ENCODE measurements around the gene TMEM218.

Gene TMEM218

DNA sequence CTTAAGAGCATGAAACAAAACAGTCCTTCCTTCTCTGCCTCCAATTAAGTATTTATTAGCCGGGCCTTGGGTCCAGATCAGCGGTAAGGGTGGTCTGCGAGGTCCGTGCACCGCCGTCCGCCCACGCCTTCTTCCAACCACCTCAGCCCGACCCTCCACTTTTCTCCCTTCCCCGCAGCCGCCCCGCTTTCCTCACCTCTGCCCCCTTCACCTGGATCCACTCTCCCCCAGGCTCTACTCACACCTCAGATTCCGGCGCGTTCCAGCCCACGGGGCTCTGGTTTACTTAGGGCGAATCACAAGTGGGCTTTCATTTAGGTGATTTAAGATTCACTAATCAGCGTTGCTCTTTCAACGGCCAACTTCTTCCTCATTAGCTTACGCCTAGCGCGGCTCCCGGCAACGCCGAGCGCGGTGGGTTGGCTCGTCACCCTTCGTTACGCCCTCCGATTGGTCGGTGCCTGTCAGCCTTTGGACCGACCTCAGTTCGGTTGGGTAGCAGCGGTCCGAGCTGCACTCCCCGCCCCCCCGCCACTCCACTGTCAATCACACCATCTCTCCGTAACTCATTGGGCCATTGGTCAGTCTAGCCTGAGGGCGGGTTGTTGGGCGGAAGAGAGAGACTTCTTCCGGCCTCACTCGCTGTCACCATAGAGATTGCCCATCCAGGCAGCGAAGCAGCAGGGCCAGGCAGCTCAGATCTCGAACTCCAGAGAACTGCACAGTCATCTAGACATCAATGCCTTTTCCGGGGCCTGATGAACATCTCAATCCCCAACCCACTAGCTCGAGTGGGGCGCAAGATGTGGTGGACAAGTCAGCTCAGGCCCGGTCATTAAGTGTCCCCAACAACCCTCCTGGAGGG is at the start of gene TMEM218:
TSS of gene TMEM218 (minus strand) at position 284 of the 865 bp plus-strand sequence. CDS start 9,385 bp downstream, outside the sequence.
- peak; percentile 99 for DNase-seq

DNA sequence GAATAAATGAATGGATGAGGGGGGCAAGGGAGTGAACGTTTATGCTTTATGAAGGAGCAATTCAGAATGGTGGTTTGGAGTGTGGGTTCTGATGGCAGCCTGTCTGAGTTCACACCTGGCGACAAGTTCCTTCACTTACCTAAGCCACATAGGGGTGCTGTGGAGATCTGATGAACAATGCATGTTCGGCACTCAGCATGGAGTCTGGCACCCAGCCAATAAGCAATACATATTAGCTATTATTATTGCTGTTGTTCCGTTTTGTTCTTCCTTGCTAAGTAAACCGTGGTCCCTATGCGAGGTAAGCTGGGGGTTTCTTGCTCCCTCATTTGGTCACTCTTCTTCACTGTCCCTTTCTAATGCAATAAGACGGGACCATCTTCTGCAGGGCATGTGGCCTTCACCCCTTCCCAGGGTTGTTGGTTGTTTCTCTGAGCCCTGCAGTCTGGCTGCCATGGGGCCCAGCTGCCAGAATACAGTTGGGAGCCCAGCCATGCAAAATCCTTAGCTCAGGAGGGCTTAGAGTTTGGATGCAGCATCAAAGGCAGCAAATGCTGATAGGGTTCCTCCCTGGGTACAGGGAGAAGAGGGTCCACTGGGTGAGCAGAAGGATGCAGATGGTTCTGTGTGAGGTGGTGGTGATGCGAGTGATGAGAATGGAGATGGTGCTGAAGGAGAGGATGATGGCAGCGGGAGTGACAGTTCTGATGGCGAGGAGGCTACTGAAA is 46.7 kb upstream of the TMEM218 start:
- no peak for DNase-seq

DNA sequence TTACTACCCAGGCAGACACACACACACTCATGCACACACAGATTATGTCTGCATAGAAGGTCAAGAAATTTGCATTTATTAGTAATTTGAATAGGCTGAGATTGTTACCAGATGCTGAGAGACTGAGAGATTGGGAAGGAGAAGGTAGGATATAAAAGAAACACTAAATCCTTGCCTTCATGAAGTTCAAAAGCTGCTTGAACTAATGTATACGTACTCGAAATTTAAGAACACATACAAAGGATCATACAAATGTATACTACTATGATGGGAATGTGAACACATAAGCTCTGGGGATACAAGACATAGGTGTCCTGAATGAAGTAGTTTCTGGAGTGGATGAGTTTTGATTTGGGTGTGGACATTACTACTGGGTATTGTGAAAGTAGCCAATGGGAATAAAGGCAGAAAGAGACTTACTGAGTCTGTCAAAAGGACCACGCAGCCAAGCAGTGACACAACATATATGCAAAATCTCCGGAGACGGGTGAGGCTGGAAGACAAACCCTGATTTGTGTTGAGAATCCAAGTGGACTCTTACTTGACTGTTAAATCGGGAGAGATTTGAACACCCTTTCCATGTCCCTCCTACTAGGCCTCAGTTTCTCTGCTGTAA is 45.8 kb upstream of the TMEM218 start:
- no peak for DNase-seq

DNA sequence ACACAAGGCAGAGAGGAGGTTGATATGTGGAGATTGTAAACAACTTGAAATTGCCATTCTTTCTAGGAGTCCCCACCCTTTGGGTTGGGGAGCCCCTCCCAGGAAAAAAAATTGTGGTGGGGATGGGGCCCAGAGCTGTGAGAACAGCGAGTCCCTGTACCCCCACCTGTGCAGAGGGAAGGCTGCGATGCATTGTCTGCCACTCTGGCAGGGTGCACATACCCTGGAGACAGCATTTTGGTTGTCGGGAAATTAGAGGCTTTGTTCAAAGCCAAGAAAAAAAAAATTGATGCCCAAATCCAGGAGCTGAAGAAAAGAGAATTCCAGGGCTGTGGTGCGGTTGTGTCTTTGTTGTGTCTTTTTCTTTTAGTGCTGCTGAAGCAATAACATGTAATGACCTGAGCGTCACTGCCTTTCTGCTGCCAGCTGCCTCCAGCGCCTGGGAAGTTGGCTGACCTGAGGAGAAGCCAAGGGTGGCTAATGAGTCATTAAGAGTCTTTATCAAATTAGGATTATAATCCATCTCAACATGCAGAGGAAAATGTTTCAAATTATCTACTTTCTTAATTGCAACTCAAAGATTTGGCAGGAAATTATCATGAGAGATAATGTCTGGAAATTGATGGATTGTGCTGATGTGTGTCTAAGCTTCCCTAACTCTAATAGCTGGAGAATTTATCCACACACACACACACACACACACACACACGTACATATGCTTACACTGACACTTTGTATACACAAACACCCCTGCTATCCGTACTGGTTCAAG is 45.1 kb upstream of the TMEM218 start:
- DNase-seq, result no peak

DNA sequence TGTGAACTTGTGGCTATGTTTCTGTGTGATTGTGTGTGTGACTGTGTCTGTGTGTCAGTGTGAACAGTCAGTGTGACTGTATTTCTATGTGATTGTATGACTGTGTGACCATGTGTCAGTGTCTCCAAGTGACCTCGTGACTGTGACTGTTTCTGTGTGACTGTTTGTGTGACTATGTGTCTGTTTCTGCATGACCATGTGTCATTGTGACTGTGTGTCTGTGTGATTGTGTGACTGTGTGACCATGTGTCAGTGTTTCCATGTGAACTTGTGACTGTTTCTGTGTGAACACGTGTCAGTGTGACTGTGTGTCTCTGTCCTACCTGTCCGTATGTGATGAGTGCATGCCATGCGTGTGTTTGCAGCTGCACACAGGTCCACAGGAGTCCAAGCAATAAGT is 44.3 kb upstream of the TMEM218 start:
- no peak for DNase-seq

DNA sequence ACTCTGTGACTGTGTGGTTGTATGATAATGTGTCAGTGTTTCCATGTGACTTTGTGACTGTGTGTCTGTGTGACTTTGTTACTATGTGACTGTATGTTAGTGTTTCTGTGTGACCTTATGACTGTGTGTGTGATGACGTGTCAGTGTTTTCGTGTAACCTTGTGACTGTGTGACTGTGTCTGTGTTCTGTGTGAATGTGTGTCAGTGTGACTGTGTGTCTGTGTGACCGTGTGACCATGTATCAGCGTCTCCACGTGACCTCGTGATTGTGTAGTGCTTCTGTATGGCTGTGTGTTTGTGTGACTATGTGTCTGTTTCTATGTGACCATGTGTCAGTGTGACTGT is 43.6 kb upstream of the TMEM218 start:
- DNase-seq, result no peak

DNA sequence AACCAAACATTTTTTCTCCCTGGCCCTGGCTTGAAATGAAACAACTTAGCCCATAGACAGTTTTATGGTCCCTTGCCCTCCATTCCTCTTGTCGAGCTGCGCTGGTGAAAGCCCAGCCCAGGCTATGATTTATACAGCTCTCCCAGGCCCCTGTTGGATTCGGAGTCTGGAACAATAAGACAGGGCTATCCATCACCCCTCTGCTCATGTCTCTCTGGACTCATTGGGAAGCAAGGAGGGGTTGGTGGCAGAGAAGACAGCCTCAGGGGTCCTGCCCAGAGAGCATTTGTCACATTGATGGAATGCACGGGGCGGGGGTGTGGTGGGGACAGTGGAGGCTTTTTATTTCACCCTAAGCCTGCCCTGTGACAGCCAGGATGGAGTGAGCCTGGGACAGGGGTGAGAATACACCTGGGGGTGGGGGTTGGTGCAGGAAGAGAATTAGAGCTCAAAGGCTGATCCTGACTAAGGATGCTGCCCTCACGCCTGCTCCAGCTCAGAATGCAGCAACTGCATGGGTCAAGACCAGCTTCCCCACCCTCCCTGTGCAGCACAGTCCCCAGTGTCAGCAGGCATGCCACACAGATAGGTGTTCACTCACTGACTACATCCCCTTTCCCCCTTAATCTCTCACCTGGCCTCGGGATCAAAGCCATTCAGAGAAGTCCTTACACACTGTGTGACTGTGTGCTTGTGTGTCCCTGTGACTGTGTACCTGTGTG is 43.1 kb upstream of the TMEM218 start:
- DNase-seq, result no peak

DNA sequence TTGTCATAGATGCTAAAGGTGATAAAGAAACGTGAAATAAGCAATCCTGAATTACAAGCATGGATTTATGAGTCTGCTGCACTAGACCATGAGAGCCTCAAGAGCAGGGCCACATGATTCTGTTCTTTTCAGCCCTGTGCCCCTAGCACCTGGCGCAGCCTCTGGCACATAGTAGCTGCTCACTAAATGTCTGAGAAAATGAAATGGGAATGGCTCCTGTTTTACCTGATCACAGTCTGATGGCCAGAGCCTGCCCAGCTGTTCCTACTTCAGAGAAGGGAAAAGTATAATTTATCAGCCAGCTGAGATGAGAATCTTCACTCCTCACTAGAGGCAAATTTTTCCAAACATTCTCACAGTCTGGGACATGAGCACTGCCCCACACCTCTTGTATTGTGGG is 42.4 kb upstream of the TMEM218 start:
- DNase-seq, result no peak

DNA sequence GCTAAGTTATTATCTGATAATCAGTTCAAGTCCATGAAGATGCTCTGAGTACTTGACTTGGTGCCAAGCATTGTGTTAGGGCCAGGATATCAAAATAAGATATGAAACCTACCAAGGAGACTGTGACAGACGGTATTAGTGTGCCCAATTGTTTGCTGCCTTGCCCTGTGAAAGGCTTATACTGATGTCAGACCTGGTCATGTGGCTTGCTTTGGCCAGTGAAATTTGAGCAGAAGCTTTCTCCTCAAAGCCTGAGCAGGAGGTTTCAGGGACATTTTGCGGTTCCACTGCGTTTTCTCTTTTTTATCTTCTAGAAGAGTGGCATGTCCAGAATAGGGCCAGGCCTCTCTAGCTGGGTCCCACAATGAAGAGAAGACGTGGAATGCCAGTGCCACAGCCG is 37.3 kb upstream of the TMEM218 start:
- no peak for DNase-seq

DNA sequence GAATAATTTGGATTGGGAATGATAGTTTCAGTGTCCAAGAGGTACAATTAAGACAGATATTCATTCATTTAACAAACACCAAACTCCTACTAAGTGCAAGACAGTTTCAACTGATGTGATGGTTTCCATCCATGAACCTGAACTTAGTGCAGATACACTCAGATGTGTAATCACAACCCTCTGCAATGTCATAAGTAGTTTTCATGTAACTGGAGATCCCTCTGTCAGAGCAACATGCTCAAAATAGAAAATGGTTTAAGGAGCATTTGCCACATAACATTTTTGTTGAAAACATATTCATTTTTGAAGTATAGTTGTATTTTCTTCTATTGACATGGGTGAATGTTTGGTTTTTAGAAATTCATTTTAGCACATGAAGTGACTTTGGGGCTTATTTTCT is 36.6 kb upstream of the TMEM218 start:
- DNase-seq, result no peak

DNA sequence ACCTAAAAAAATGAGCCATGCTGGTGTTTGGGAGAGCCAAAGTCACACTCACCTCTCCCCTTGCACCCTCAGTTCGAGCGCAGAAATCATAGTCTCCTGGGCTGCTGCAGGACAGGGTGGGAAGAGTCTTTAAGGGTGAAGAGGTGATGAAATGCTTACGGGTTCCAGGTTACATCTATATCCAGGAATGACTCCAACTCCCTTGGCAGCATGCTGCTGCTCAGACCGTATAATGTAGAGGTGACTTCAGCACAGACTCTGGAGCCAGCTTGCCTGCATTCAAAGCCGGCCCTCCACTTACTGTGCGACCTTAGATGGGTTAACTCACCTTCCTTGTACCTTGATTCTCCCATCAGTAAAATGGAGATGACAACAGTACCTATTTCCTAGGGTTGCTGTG is 35.9 kb upstream of the TMEM218 start:
- DNase-seq, result no peak

DNA sequence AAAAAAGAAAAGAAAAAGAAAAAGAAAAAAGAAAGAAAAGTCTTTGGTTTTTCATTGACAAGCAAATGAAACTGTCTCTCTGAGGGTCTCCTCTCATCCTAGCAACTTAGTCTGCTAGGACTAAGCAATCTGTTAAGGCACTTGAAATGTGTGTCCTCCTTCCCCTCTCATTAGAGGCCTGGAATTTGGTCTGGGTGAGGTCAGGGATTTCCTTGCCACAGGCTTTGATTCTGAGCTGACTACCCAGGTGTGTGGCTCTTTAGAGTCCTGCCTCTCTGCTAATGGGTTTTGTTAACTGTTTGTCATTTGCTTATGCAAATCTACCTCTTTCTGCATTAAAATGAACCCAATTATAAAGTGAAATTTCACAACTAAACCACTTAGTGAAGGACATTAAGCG is 34.8 kb upstream of the TMEM218 start:
- no peak for DNase-seq

DNA sequence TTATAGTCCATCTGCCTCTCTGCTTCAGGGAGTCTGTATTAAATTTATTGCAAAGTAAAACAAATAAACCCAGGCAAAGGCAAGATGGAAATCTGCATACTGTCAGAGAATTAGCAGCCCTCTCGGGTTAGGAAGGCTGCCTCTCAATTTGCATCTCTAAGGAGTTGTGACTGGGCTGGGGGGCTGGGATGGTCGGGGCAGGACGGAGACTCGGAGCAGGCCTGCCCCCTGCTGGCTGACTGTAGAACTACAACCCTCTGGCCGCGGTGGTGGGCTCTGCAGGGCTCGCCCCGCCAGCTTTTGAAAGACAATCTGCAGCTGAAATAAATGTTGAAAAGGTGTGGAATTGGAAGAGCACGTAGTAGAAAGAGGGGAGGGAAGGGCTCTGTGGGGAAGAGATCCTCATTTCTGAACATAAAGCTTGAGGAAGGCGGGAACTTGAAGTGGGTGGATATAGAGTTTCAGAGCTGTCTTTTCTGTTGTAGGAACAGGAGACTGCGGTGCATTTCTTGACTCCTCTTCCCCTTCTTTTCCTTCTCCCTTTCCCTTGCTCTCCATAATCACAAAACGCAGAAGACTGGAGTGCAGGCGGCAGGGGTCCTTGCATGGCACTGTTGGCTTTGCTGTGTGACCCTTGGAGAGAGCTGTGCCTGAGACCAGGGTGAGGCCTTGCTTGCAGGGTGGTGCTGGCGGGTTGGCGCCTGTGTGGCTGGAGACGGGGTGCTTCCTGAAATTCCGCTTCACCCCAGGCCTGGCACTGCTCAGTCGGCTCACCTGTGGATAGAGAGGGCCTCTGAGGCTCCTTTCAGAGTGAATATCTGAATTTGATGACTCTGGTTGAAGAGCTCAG is 30.5 kb upstream of the TMEM218 start:
- DNase-seq, result peak; percentile 49

DNA sequence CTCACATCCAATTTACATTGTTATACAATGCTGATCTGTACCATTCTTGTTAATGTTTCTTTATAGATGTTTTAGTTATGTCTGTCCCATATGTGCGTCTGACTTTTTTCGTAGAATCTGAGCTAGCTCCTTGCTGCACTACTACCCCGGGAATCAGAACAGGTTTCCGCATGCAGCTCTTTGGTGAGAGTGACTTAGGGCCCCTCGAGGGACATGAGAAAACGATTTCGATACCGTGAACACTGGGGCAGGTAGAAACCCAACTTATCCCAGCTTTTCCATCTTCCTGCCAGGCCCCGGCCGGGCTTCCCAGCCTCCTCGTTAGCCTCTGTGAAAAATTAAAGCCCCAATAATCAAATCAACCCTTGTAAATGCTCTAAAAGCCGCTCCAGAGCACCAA is 29.8 kb upstream of the TMEM218 start:
- DNase-seq, result no peak

DNA sequence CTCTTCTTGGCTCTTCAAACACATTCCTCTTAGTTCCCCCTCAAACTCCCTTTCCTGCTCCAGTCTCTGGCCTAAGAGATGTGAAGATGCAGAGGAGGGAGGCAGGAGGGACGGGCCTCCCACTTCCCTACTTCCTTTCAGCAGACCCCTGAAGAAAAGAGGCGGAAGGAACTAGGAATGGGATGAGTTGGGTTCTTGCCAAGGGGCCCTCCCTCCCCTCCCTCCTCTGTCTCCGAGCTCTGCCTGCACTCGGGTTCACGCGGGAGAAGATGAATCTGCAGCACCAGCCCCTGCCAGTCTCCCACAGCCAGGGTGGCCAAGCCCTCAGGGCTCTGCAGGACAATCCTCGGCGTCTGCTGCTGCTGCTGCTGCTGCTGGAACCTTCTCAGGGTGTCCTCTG is 28.8 kb upstream of the TMEM218 start:
- no peak for DNase-seq

DNA sequence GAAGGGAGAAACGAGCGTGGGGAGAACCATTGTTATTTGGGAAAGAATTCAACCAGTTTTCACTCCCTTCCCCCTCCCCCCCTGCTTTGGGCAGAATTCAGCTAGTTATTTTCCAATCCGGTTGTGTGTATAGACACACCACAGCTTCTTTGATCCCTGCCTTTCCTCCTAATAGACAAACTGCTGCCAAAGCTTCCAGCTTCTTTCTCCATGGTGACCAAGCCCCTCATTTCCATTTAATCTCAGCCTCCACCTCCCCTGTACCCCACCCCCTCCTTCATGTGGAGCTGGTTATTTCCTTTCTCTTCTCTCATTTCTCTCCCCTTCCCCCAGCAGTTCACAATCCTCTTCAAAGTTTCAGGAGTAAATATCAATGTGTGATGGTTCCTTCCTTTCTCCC is 28.4 kb upstream of the TMEM218 start:
- no peak for DNase-seq

DNA sequence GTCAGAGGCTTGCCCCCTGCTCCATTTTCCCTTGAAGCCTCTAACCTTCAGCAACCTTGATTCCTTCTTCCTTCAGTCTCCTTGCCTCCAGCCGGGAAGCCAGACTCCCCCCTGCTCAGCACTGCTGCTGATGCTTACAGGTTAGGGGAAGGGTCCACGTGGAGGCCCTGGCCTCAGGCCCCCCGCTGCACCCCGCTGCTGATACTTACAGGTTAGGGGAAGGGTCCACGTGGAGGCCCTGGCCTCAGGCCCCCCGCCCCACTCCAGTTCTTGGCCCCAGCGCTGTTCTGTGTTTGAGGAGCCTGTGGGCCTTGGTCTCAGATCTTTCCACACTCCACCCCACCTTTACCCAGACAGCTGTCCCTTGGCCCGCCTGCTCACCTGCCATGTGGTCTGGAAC is 27.5 kb upstream of the TMEM218 start:
- no peak for DNase-seq

DNA sequence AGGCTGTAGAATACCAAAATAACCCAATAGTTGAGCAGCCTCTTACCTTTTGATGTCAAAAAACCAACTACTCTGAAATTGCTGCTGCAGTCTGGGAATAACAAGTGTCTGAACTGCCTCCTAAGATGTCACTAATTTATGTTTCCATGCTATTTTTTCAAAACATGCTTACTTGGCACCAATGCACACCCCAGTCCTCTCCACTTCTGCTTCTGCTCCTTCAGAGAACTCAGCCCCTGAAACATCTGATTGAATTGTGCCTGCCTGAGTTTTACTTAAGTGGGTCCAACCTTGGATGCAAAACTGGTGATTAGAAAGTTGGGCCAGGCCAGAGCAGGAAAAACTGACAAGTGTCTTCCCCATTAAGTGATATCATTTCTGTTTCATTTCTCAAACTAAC is 24.6 kb upstream of the TMEM218 start:
- no peak for DNase-seq

DNA sequence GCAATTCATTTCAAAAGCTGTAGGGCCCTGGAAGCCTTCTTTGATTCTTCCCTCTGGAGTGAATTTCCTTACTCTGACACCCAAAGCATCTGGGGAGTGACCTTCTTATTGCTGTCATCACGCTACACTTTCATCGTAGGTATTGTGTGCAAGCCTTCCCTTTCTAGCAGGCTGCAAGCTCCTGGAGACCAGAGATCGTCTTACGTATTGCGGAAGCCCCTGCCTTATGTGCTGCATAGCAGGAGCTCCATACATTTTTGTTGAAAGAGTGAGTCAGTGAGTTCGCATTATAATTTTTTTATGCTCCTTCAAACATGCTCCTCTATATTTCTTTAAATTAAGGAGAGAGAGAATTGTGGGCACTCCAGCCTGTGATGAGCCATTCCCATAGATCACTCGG is 21.2 kb upstream of the TMEM218 start:
- DNase-seq, result no peak

DNA sequence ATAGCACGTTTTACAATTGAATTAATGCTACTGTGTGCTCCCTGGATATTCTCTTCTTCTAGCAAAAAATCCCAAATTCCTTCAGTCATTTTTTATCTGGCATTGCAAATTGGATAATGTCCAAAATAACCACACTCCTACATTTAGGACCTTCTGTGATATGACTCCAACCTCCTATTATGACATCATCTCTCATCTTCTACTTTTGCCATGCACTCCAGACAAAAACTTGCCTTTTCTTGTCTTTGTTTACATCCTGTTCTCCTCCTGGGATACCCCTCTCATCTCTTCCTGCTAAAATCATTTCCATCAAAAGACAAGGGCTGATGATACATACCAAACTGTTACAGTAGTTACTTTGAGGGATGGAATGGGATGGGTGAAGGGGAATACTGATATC is 20.6 kb upstream of the TMEM218 start:
- DNase-seq, result no peak

DNA sequence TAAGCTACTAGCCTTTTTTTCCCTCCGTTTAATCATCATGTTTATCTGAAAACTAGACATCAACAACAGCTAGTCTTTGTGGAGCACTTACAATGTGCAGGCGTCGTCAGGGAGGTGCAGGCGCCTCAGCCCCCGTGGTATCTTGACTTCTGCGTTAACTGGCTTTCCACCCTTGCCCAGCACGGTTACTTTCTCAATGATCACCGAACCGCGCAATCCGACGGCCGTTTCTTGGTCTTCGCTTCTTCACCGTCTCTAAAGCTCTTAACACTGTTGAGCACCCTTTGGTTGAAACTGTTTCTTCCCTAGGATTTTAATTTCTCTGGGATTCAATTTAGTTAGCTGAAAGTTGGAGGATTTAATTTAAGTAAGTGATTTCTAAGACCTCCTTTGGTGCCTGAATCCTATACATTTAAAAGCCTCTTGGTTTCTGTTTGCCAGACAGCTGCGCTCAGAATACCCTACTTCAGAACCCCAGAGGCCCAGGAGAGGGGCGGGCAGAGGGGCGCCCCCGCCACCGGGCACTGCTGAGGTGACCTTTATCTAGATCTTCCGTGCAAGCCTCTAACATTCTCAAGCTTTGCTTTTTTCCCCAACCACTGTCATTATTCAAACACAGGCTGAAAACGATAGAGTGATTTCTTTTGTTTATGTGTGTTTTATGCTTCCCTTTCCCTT is 18.0 kb upstream of the TMEM218 start:
- DNase-seq, result no peak

All from CD4-positive, alpha-beta T cell treated with Interleukin-21 for 1 hour (primary cell).